Neural progenitor cell (in vitro differentiated cells): Measurements from ENCODE around the gene MSRB1.

Experiments
- CTCF ChIP-seq: fragments of 200-600 bp; sonication (generic); IDR thresholded peaks from 2 replicates; pipeline ENCODE4 v1.5.1; 2017; ENCODE audit warnings: antibody characterized with exemption, mild to moderate bottlenecking
- EZH2 ChIP-seq: fragments of 200-600 bp; sonication (generic); IDR thresholded peaks from 2 replicates; pipeline ENCODE4 v1.6.1; 2017; ENCODE audit warnings: antibody characterized with exemption, mild to moderate bottlenecking, moderate library complexity

DNA sequence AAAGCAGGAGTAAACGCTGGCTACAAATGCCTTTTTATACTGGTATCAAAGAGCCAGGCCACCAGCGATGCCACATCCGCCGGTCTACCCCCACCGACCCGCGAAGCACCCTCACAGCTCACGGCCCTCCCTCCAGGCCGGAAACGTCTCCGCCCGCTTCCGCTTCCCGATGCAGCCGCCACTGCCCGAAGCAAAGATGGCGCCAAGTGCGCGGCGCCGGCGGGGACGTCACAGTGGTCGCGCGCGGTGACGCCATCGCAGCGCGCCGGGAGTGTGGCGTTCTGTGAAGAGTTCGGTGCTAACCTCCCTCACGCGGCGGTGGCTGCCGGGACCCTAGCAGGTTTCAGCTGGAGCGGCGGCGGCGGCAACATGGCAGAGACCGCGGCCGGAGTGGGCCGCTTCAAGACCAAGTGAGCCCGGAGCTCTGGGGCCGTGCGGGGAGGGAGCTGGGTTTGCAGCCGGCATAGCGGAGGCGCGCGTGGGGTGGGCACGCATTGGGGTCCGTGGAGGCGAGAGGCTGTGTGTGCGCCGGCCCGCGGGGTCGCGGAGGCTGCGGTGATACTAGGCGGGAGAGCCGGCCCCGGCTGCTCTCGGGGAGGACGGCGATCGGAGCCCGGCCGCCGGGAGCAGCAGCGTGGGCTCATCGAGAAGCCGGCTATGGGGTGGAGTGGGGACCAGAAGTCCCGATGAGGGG, 28.9 kb upstream of the MSRB1 start, which contains the start of gene TBL3:
- TF ChIP-seq CTCF (no peak), EZH2 (no peak)
